ENCODE results near the gene ERVW-1. TPM values are rescaled to one million over a fixed set of nuclear protein-coding genes. Genes with fewer than 3 reads are reported as not detected.

Gene ERVW-1
- total RNA-seq, 1 donor from 2014 or later: not detected

DNA sequence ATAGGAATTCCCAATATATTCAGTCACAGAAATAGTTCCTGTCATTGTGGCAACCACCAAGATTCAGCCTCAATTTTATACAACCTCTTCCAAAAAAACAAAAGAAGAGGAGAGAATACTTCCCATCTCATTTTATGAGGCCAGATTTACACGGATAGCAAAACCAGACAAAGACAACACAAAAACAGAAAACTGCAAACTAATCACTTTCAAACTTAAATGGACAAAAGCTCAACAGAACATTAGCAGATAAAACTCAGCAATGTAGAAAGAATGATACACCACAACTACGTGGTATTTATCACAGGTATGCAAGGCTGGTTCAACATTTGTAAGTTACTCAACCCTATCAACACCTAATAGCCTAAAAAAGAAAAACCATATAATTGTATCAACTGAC is 28.6 kb upstream of the ERVW-1 start:
- TF ChIP-seq, protein P1, sequence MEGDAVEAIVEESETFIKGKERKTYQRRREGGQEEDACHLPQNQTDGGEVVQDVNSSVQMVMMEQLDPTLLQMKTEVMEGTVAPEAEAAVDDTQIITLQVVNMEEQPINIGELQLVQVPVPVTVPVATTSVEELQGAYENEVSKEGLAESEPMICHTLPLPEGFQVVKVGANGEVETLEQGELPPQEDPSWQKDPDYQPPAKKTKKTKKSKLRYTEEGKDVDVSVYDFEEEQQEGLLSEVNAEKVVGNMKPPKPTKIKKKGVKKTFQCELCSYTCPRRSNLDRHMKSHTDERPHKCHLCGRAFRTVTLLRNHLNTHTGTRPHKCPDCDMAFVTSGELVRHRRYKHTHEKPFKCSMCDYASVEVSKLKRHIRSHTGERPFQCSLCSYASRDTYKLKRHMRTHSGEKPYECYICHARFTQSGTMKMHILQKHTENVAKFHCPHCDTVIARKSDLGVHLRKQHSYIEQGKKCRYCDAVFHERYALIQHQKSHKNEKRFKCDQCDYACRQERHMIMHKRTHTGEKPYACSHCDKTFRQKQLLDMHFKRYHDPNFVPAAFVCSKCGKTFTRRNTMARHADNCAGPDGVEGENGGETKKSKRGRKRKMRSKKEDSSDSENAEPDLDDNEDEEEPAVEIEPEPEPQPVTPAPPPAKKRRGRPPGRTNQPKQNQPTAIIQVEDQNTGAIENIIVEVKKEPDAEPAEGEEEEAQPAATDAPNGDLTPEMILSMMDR (IDR thresholded peaks at IDR 0.05; ENCODE audit: insufficient read depth, low read length, poor library complexity, severe bottlenecking): no peak
- Histone ChIP-seq H3K27me3 (ENCODE audit: control insufficient read depth, insufficient read depth, low read length) (no peaks in the 10 kb centered on the region), H3K36me3 (ENCODE audit: control insufficient read depth, insufficient read depth, low read length) (peaks cover 1% of the 10 kb centered on the region), H3K4me3 (ENCODE audit: low read depth, low read length) (no peak overlapping the region)
- no peak for DNase-seq (ENCODE audit: low read depth)

- H3K36me3 ChIP-seq (ENCODE audit: control insufficient read depth, insufficient read depth, low read length): peaks cover 3% of the 10 kb centered on the region
- no peak for DNase-seq (ENCODE audit: low read depth)
- TF ChIP-seq, protein P1 (IDR thresholded peaks at IDR 0.05; ENCODE audit: insufficient read depth, low read length, poor library complexity, severe bottlenecking): no peak
Measured at GRCh38 chr7:92504563-92504962, 26.8 kb upstream of the ERVW-1 start.

GRCh38 chr7:92503767-92504166 is 26.0 kb upstream of the ERVW-1 start:
- DNase-seq (ENCODE audit: low read depth): no peak
- TF ChIP-seq, protein P1 (IDR thresholded peaks at IDR 0.05; ENCODE audit: insufficient read depth, low read length, poor library complexity, severe bottlenecking): no peak
- H3K4me3 ChIP-seq (ENCODE audit: low read depth, low read length): no peak overlapping the region
- H3K36me3 ChIP-seq (ENCODE audit: control insufficient read depth, insufficient read depth, low read length): peaks cover 3% of the 10 kb centered on the region
- H3K27me3 ChIP-seq (ENCODE audit: control insufficient read depth, insufficient read depth, low read length): no peaks in the 10 kb centered on the region

More at GRCh38 chr7:92504563-92504962, 26.8 kb upstream of the ERVW-1 start:
- no peak overlapping the region for H3K4me3 ChIP-seq (ENCODE audit: low read depth, low read length)
- no peaks in the 10 kb centered on the region for H3K27me3 ChIP-seq (ENCODE audit: control insufficient read depth, insufficient read depth, low read length)

DNA sequence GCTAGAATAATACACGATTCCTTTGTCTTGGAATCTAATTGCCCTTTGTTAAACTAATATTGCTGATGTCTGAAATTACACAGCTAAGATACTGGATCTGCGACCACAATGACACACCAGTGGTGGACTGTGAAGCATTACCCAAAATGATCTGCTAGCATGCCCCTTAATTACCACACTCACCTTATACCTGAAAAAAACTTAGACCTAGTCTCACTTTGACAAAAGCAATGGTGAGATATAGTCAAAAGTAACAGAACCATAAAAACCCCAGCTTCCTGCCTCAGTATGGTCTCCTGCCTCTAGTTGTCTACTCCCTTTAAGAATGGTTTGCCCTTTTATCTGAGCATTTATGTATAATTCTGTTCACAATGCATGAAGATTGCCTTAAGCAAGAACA is 20.8 kb upstream of the ERVW-1 start:
- DNase-seq (ENCODE audit: low read depth): no peak
- no peaks in the 10 kb centered on the region for H3K27me3 ChIP-seq (ENCODE audit: control insufficient read depth, insufficient read depth, low read length)
- H3K4me3 ChIP-seq (ENCODE audit: low read depth, low read length): no peak overlapping the region
- TF ChIP-seq, protein P1 (IDR thresholded peaks at IDR 0.05; ENCODE audit: insufficient read depth, low read length, poor library complexity, severe bottlenecking): no peak
- peaks cover 1% of the 10 kb centered on the region for H3K36me3 ChIP-seq (ENCODE audit: control insufficient read depth, insufficient read depth, low read length)

GRCh38 chr7:92496876-92497275 is 19.1 kb upstream of the ERVW-1 start:
- no peak for DNase-seq (ENCODE audit: low read depth)
- H3K27me3 ChIP-seq (ENCODE audit: control insufficient read depth, insufficient read depth, low read length): no peaks in the 10 kb centered on the region
- H3K4me3 ChIP-seq (ENCODE audit: low read depth, low read length): no peak overlapping the region
- TF ChIP-seq, protein P1 (IDR thresholded peaks at IDR 0.05; ENCODE audit: insufficient read depth, low read length, poor library complexity, severe bottlenecking): no peak
- H3K36me3 ChIP-seq (ENCODE audit: control insufficient read depth, insufficient read depth, low read length): peaks cover 1% of the 10 kb centered on the region

GRCh38 chr7:92489634-92490033 is 11.9 kb upstream of the ERVW-1 start:
- TF ChIP-seq, protein P1 (IDR thresholded peaks at IDR 0.05; ENCODE audit: insufficient read depth, low read length, poor library complexity, severe bottlenecking): no peak
- Histone ChIP-seq H3K4me3 (ENCODE audit: low read depth, low read length) (no peak overlapping the region), H3K27me3 (ENCODE audit: control insufficient read depth, insufficient read depth, low read length) (no peaks in the 10 kb centered on the region), H3K36me3 (ENCODE audit: control insufficient read depth, insufficient read depth, low read length) (no peaks in the 10 kb centered on the region)
- DNase-seq (ENCODE audit: low read depth): no peak
